K562 (cell line): Measurements from ENCODE around the gene AHNAK. TPM values are rescaled to one million over a fixed set of nuclear protein-coding genes. Genes with fewer than 3 reads are reported as not detected.

ENCODE experiments used
- E2F5 ChIP-seq: sonication (generic); formaldehyde crosslinking; IDR thresholded peaks from 2 replicates; pipeline ENCODE4 v1.8.0; 2022; ENCODE audit warnings: mild to moderate bottlenecking, missing genetic modification reagents
- MAZ ChIP-seq, 2 experiments: fragments of 450-650 bp in 1 of 2; sonication (generic) in 1 of 2; formaldehyde crosslinking; IDR thresholded peaks in 1 of 2; conservative IDR thresholded peaks in 1 of 2; 2 replicates each; pipeline versions ENCODE4 v1.4.0 to v1.5.0; 2020; ENCODE audit warnings: mild to moderate bottlenecking in 1 of 2, missing genetic modification reagents in 1 of 2
- MEIS2 ChIP-seq: fragments of 450-650 bp; IDR thresholded peaks from 2 replicates; pipeline ENCODE4 v1.6.1; 2014; ENCODE audit warnings: mild to moderate bottlenecking; ENCODE audit not compliant: partially characterized antibody
- MGA ChIP-seq: fragments of 450-650 bp; IDR thresholded peaks from 2 replicates; pipeline ENCODE4 v1.6.1; 2016; ENCODE audit warnings: mild to moderate bottlenecking, moderate library complexity
- NFIX ChIP-seq: fragments of 250-450 bp; sonication (Bioruptor Pico); IDR thresholded peaks from 2 replicates; pipeline ENCODE4 v1.4.0; 2020; ENCODE audit warnings: low read depth, mild to moderate bottlenecking, moderate library complexity
- RFX7 ChIP-seq: fragments of 250-450 bp; sonication (Bioruptor Pico); IDR thresholded peaks from 2 replicates; pipeline ENCODE4 v1.5.1; 2021; ENCODE audit warnings: mild to moderate bottlenecking
- ZNF586 ChIP-seq: fragments of 450-650 bp; formaldehyde crosslinking; conservative IDR thresholded peaks from 2 replicates; pipeline ENCODE4 v1.4.0; 2020; ENCODE audit warnings: mild to moderate bottlenecking, moderate library complexity
- ZNF830 ChIP-seq: fragments of 250-450 bp; sonication (Bioruptor Pico); IDR thresholded peaks from 2 replicates; pipeline ENCODE4 v1.5.0; 2021; ENCODE audit warnings: mild to moderate bottlenecking
- polyA plus RNA-seq, 8 experiments: library from polyadenylated mRNA; depleted of rRNA in 4 of 8; stranded (reverse) in 5 of 8; unstranded in 3 of 8; fragments of >200 nt; fragmentation: Nextera tagmentation in 2 of 8; fragmentation: Illumina TruSeq in 1 of 8; extraction: Ambion mirVana in 2 of 8; extraction: Trizol in 1 of 8; gene quantifications; 2 replicates each; pipeline versions ENCODE4 v1.2.1 to v1.2.3, GENCODE V29; 2011 to 2014; ENCODE audit warnings: inconsistent platforms in 1 of 8, missing spikeins in 1 of 8
- total RNA-seq, 7 experiments: library from RNA; depleted of rRNA in 6 of 7; stranded (reverse); fragments of >200 nt in 6 of 7; fragmentation: Illumina TruSeq in 2 of 7; extraction: Trizol in 2 of 7; gene quantifications; 2 replicates each; pipeline versions ENCODE4 v1.2.1 to v1.2.3, GENCODE V29; 2011 to 2021; ENCODE audit warnings: low replicate concordance in 1 of 7

AHNAK gene
- total and polyA plus RNA-seq, 9 of the 15 experiments (the other 6 are each of a cell fraction or from before 2014, with no cell fraction given) = 1.5 to 89.7 (median 45.0) TPM

- no peak for TF ChIP-seq MGA
- no peak for TF ChIP-seq MEIS2
- TF ChIP-seq MAZ (CRISPR knock-in tag; conservative IDR thresholded peaks at IDR 0.05 in 1 of 2, IDR thresholded peaks at IDR 0.05 in 1 of 2) = no peak
- TF ChIP-seq ZNF830 (CRISPR knock-in tag) = no peak
- TF ChIP-seq RFX7 = no peak
- no peak for TF ChIP-seq E2F5
- no peak for TF ChIP-seq NFIX (CRISPR knock-in tag)
- no peak for TF ChIP-seq ZNF586 (CRISPR knock-in tag)
Measured at GRCh38 chr11:62449451-62449851, 97.2 kb downstream of the AHNAK start (continued).
